ENCODE data around the gene SAP30L.

DNA sequence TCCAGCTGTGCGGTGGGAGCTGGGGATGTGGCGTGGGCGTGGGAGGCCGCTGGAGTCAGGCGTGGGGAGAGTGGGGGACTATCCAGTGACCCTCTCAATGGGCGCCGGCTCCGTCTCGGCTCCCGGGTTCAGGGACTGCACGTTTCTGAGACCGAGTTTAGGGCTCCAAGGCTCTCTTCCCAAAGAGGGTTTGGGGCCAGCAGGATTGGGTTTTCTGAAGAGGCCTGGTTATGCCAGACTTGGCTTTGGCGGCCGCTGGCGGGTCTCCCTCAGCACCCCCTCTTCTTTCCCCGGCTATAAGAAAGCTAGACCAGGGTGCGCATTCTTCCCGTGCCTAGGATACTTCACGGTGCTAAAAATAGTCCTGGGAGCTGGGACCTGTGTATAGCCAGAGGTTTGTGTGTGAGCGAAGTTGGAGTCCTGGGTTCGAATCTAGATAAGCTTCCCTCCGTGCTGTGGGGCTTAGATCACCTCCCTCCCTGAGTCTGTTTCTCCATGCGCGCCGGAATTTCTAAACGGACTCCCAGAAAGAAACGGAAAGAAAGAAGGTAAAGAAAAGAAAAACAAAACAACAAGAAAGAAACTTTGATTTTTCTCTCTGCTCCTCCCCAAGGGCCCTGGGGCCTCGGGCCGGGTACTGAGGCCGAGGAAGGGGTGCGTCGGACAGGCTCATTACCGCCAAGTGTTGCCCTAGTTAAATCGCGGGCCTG is 27.2 kb downstream of the SAP30L start:
- TF ChIP-seq, protein P1, sequence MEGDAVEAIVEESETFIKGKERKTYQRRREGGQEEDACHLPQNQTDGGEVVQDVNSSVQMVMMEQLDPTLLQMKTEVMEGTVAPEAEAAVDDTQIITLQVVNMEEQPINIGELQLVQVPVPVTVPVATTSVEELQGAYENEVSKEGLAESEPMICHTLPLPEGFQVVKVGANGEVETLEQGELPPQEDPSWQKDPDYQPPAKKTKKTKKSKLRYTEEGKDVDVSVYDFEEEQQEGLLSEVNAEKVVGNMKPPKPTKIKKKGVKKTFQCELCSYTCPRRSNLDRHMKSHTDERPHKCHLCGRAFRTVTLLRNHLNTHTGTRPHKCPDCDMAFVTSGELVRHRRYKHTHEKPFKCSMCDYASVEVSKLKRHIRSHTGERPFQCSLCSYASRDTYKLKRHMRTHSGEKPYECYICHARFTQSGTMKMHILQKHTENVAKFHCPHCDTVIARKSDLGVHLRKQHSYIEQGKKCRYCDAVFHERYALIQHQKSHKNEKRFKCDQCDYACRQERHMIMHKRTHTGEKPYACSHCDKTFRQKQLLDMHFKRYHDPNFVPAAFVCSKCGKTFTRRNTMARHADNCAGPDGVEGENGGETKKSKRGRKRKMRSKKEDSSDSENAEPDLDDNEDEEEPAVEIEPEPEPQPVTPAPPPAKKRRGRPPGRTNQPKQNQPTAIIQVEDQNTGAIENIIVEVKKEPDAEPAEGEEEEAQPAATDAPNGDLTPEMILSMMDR (conservative IDR thresholded peaks at IDR 0.05; ENCODE audit: low read depth, low read length) = no peak
- no peak for TF ChIP-seq SMC3 (IDR thresholded peaks at IDR 0.05; ENCODE audit: low read depth, low read length)
- no peak for TF ChIP-seq RCOR1 (IDR thresholded peaks at IDR 0.05; ENCODE audit: insufficient replicate concordance, low read length)
- TF ChIP-seq POLR2A (IDR thresholded peaks at IDR 0.05; ENCODE audit: low read depth, low read length) = no peak
- no peak for TF ChIP-seq BHLHE40 (IDR thresholded peaks at IDR 0.05; ENCODE audit: low read depth, low read length)
- no peak for TF ChIP-seq MXI1 (IDR thresholded peaks at IDR 0.05; ENCODE audit: borderline replicate concordance, low read depth, low read length)

Measured in IMR-90 (cell line).